ENCODE data around the gene SRGAP1. TPM values are rescaled to one million over a fixed set of nuclear protein-coding genes. Genes with fewer than 3 reads are reported as not detected.
"Not testable (repeated sequence)": the region's sequence is repeated elsewhere in the genome, so short reads cannot be mapped to it uniquely, and the experiment has no call there.

The SRGAP1 gene
- polyA plus RNA-seq, 1 experiment = 24.9 TPM

DNA sequence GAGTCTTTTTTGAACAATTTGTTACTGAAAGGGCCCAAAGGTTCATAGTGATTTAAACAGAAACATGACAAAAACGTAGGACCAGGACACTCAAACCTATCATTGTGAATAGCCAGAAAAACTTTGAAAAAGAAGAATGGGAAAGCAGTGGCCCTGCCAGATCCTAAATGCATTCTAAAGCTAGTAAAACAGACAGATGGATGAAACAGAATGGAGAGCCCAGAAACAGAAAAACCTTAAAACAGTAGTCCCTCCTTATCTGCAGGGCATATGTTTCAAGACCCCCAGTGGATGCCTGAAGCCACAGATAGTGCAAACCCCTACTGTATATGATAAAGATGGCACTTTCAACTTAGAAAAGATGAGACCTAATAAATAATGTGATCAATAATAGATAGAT, 283.9 kb downstream of the SRGAP1 start:
- Histone ChIP-seq H3K4me3 (ENCODE audit: low read depth, low read length) (no peak overlapping the region), H3K27ac (ENCODE audit: low read depth, low read length) (no peak overlapping the region), H3K27me3 (ENCODE audit: control insufficient read depth, insufficient read depth, low read length) (no peaks in the 10 kb centered on the region), H3K9me3 (ENCODE audit: control insufficient read depth, insufficient read depth, low read length) (peaks cover 3% of the 10 kb centered on the region; the same call in 1 of the 2 replicates)
- DNase-seq (ENCODE audit: low read depth, low spot score) = no peak
- ChIA-PET POLR2A (no interaction called here), CTCF (no interaction called here)
- TF ChIP-seq, protein P1, sequence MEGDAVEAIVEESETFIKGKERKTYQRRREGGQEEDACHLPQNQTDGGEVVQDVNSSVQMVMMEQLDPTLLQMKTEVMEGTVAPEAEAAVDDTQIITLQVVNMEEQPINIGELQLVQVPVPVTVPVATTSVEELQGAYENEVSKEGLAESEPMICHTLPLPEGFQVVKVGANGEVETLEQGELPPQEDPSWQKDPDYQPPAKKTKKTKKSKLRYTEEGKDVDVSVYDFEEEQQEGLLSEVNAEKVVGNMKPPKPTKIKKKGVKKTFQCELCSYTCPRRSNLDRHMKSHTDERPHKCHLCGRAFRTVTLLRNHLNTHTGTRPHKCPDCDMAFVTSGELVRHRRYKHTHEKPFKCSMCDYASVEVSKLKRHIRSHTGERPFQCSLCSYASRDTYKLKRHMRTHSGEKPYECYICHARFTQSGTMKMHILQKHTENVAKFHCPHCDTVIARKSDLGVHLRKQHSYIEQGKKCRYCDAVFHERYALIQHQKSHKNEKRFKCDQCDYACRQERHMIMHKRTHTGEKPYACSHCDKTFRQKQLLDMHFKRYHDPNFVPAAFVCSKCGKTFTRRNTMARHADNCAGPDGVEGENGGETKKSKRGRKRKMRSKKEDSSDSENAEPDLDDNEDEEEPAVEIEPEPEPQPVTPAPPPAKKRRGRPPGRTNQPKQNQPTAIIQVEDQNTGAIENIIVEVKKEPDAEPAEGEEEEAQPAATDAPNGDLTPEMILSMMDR (IDR thresholded peaks at IDR 0.05; ENCODE audit: low read depth, low read length) = no peak

DNA sequence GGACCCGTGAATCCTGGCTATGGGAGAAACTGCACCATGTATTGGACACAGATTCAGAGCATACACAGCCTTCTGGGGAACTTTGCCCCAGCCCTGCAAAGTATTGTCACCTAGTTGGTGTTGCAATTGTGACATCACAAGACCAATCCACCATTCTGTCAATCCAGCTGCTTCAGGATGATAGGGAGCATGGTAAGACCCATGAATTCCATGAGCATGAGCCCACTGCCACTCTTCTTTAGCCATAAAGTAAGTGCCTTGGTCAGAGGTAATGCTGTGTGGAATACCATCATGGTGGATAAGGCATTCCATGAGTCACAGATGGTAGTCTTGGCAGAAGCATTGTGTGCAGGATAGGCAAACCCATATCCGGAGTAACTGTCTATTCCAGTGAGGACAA, 286.0 kb downstream of the SRGAP1 start:
- H3K4me3 ChIP-seq (ENCODE audit: low read depth, low read length); POLR2A ChIA-PET; H3K27me3 ChIP-seq (ENCODE audit: control insufficient read depth, insufficient read depth, low read length); CTCF ChIA-PET; H3K27ac ChIP-seq (ENCODE audit: low read depth, low read length); DNase-seq (ENCODE audit: low read depth, low spot score): not testable (repeated sequence)
- H3K9me3 ChIP-seq (ENCODE audit: control insufficient read depth, insufficient read depth, low read length) = peaks cover 14% of the 10 kb centered on the region

- POLR2A ChIA-PET; DNase-seq (ENCODE audit: low read depth, low spot score); CTCF ChIA-PET; H3K27ac ChIP-seq (ENCODE audit: low read depth, low read length); H3K27me3 ChIP-seq (ENCODE audit: control insufficient read depth, insufficient read depth, low read length); H3K4me3 ChIP-seq (ENCODE audit: low read depth, low read length): not testable (repeated sequence)
- H3K9me3 ChIP-seq (ENCODE audit: control insufficient read depth, insufficient read depth, low read length) = peaks cover 14% of the 10 kb centered on the region
Observed at GRCh38 chr12:64131456-64131855, 287.0 kb downstream of the SRGAP1 start.

DNA sequence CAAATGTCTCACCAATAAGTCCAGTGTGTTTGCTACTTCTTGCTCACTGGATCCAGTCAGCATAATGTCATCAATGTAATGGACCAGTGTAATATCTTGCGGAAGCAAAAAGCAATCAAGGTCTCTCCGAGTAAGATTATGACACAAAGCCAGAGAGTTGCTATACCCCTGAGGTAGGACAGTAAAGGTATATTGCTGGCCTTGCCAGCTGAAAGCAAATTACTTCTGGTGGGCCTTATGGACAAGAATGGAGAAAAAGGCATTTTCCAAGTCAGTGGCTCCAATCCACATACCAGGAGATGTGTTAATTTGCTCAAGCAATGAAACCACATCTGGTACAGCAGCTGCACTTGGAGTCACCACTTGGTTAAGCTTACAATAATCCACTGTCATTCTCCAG, 288.2 kb downstream of the SRGAP1 start:
- H3K27ac ChIP-seq (ENCODE audit: low read depth, low read length); DNase-seq (ENCODE audit: low read depth, low spot score); H3K4me3 ChIP-seq (ENCODE audit: low read depth, low read length); CTCF ChIA-PET; POLR2A ChIA-PET; H3K27me3 ChIP-seq (ENCODE audit: control insufficient read depth, insufficient read depth, low read length): not testable (repeated sequence)
- H3K9me3 ChIP-seq (ENCODE audit: control insufficient read depth, insufficient read depth, low read length) = peaks cover 14% of the 10 kb centered on the region

DNA sequence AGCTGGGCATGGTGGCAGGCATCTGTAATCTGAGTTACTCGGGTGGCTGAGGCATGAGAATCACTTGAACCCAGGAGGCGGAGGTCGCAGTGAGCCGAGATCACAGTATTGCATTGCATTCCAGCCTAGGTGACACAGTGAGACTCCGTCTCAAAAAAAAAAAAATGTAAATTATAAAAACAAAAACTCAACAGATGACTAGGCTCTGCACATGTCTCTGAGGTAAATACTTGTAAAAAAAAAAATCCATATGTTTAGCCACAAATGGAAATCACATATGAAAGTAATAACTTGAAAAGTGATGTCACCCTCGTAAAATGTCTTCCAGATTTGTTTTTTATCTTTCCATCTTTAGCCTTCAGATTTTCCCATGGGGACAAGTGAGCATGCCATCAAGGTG, 292.6 kb downstream of the SRGAP1 start:
- DNase-seq (ENCODE audit: low read depth, low spot score) = no peak
- Histone ChIP-seq H3K27ac (ENCODE audit: low read depth, low read length) (peak overlapping the region; percentile 21), H3K27me3 (ENCODE audit: control insufficient read depth, insufficient read depth, low read length) (no peaks in the 10 kb centered on the region), H3K4me3 (ENCODE audit: low read depth, low read length) (no peak overlapping the region), H3K9me3 (ENCODE audit: control insufficient read depth, insufficient read depth, low read length) (peaks cover 14% of the 10 kb centered on the region)
- CTCF ChIA-PET = no interaction called here
- TF ChIP-seq, protein P1 (IDR thresholded peaks at IDR 0.05; ENCODE audit: low read depth, low read length) = no peak
- POLR2A ChIA-PET = no interaction called here

GRCh38 chr12:64139021-64139420, 294.5 kb downstream of the SRGAP1 start:
- peaks cover 4% of the 10 kb centered on the region for H3K9me3 ChIP-seq (ENCODE audit: control insufficient read depth, insufficient read depth, low read length)
- POLR2A ChIA-PET = no interaction called here
- no peak overlapping the region for H3K4me3 ChIP-seq (ENCODE audit: low read depth, low read length)
- TF ChIP-seq, protein P1 (IDR thresholded peaks at IDR 0.05; ENCODE audit: low read depth, low read length) = no peak
- no peaks in the 10 kb centered on the region for H3K27me3 ChIP-seq (ENCODE audit: control insufficient read depth, insufficient read depth, low read length)
- no peak for DNase-seq (ENCODE audit: low read depth, low spot score)
- CTCF ChIA-PET = no interaction called here
- H3K27ac ChIP-seq (ENCODE audit: low read depth, low read length) = no peak overlapping the region

- CTCF ChIA-PET = no interaction called here
- Histone ChIP-seq H3K4me3 (ENCODE audit: low read depth, low read length) (no peak overlapping the region), H3K27ac (ENCODE audit: low read depth, low read length) (no peak overlapping the region), H3K9me3 (ENCODE audit: control insufficient read depth, insufficient read depth, low read length) (no peaks in the 10 kb centered on the region), H3K27me3 (ENCODE audit: control insufficient read depth, insufficient read depth, low read length) (no peaks in the 10 kb centered on the region)
- no peak for DNase-seq (ENCODE audit: low read depth, low spot score)
- POLR2A ChIA-PET = interaction anchor here (0.5 kb wide), 1 partner anchor 8 kb away, joined by 3 read pairs; no protein-coding TSS in a partner anchor
- TF ChIP-seq, protein P1 (IDR thresholded peaks at IDR 0.05; ENCODE audit: low read depth, low read length) = no peak
Observed at GRCh38 chr12:64142382-64142781, 297.9 kb downstream of the SRGAP1 start.

Measured in AG04450 (cell line).